GM20000 (cell line): ENCODE results near the gene SEMA4D.

Source experiments
- DNase-seq: peaks from one replicate; pipeline ENCODE4 v3.0.0; 2012; ENCODE audit warnings: low spot score
- TF ChIP-seq, protein P1 (sequence below): IDR thresholded peaks from 2 replicates; pipeline ENCODE4 v1.5.1; 2012; ENCODE audit warnings: mild to moderate bottlenecking, control low read depth; ENCODE audit errors: extremely low read depth, missing control alignments

Gene SEMA4D, protein sequence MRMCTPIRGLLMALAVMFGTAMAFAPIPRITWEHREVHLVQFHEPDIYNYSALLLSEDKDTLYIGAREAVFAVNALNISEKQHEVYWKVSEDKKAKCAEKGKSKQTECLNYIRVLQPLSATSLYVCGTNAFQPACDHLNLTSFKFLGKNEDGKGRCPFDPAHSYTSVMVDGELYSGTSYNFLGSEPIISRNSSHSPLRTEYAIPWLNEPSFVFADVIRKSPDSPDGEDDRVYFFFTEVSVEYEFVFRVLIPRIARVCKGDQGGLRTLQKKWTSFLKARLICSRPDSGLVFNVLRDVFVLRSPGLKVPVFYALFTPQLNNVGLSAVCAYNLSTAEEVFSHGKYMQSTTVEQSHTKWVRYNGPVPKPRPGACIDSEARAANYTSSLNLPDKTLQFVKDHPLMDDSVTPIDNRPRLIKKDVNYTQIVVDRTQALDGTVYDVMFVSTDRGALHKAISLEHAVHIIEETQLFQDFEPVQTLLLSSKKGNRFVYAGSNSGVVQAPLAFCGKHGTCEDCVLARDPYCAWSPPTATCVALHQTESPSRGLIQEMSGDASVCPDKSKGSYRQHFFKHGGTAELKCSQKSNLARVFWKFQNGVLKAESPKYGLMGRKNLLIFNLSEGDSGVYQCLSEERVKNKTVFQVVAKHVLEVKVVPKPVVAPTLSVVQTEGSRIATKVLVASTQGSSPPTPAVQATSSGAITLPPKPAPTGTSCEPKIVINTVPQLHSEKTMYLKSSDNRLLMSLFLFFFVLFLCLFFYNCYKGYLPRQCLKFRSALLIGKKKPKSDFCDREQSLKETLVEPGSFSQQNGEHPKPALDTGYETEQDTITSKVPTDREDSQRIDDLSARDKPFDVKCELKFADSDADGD

DNA sequence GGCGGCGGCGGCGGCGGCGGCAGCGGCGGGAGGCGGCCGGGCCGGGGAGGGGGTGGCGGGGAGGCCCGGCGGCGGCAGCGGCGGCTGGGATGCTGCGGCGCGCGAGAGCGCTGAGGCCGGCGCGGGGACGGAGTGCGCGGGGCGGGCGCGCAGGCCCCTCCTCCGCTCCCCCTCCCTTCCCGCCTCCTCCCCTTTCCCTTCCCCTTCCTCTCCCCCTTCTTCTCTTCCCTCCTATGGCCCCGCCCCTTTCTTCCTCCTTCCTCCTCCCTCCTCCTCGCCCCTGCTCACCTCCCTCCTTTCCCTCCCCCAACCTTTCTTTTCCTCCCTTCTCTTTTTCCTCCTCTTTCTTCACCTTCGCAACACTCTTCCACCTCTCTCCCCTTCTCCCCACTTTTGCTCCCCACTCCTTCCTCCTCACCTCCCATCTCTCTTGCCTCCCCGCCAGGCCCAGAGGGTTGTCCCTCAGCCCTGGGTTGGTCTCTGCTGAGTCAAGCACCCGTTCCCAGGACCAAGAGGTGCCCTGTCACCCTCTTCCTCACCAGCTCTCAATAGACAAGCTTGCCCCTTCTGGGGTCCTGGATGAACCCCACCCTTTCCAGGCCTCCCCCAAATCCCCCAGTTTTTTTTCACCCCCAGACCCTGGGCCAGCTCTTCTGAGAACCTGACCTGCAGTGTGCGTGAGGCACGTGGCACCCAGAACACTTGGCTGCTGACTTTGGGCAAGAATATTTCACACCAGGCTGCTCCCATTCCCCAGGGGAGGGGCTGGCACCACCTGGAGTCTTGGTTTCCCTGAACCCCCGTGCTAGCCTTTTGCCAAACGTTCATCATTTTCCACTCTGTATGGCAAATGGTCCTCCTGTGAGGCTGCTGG is at the start of gene SEMA4D:
SEMA4D (minus strand) TSS at position 136 of the 874 bp plus-strand sequence. CDS start 92,657 bp downstream, outside the sequence.
- peak; percentile 90 for DNase-seq
- TF ChIP-seq, protein P1, sequence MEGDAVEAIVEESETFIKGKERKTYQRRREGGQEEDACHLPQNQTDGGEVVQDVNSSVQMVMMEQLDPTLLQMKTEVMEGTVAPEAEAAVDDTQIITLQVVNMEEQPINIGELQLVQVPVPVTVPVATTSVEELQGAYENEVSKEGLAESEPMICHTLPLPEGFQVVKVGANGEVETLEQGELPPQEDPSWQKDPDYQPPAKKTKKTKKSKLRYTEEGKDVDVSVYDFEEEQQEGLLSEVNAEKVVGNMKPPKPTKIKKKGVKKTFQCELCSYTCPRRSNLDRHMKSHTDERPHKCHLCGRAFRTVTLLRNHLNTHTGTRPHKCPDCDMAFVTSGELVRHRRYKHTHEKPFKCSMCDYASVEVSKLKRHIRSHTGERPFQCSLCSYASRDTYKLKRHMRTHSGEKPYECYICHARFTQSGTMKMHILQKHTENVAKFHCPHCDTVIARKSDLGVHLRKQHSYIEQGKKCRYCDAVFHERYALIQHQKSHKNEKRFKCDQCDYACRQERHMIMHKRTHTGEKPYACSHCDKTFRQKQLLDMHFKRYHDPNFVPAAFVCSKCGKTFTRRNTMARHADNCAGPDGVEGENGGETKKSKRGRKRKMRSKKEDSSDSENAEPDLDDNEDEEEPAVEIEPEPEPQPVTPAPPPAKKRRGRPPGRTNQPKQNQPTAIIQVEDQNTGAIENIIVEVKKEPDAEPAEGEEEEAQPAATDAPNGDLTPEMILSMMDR = no peak

DNA sequence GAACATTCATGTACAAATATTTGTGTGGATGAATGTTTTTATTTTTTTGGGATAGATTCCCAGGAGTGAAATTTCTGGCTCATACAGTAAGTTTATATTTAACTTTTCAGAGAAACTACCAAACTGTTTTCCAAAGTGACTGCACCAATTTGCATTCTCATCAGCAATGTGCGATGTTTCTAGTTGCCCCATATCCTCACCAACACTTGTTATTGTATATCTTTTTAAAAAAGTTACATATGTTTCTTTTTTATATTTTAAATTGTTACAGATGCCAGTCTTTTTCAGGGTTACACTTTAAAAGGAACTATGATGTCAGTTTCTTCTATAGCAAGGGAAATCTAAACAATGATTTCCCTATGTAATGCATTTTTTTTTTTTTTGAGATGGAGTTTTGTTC is 49.1 kb upstream of the SEMA4D start:
- TF ChIP-seq, protein P1 = no peak
- DNase-seq = no peak

DNA sequence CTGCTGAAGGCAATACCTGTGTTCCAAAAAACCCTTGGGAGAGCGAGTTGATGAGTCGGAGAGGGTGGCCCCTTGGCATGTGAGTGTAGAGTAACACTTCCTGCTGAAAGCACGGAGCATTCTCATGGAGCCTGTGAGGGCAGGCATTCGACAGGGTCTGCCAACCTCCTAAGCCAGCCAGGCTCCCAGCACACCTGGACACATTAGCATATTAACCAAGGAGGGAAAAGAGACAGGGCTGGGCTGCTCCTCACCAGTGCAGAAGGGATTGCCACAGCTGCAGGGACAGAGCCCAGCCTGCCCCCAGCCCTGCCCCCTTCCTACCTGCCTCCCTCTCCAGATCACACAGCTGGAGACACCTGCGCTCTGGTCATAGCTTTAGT is 46.4 kb upstream of the SEMA4D start:
- TF ChIP-seq, protein P1 = no peak
- no peak for DNase-seq

DNA sequence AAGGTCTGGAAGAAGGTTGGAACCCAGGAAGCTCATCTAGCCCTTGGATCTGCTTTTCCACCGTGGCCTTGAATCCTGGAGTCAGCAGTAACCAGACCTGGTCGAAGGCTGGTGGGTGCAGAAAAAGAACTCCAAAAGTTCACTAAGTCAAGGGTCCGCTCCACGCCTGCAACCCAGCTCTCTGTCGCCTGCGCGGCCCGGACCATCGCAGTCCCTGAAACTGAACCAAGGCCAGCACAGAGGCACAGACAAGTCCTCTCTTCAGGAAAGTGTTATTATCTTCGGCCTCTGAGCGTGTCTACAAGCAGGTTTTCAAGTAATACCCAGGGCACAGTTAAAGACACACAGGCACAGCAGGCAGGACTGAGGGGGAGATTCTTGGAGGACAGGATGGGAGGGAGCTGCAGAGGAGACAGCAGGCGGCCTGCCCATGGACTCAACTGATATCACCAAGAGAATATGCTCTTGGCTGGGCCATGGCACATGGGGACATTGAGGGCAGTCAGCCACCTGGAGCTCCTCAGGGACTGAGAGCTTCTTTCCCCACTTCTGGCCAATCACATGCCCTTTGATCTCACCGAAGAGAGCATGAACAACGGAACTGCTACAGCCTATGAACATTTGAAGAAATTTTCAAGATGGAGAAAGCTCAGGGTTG is 45.8 kb upstream of the SEMA4D start:
- DNase-seq = no peak
- TF ChIP-seq, protein P1 = no peak

DNA sequence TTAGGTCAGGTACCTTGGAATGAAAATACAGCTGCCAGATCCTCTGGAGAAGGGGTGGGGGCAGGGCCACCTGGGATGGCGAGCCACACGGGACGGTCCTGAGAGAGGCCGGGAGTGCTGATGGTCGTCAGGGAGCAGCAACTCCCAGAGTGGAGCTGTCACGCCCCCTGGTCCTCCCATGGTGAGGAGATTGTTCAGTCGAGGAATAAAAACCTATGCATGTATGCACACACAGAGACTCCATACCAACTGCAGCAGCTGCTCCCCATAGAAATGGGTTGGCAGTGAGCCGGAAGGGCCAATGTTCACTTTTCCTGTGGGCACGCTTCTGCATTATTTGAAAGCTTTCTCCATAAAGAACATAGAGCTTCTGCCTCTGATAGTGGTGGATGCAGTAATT is 45.2 kb upstream of the SEMA4D start:
- TF ChIP-seq, protein P1 = no peak
- no peak for DNase-seq

DNA sequence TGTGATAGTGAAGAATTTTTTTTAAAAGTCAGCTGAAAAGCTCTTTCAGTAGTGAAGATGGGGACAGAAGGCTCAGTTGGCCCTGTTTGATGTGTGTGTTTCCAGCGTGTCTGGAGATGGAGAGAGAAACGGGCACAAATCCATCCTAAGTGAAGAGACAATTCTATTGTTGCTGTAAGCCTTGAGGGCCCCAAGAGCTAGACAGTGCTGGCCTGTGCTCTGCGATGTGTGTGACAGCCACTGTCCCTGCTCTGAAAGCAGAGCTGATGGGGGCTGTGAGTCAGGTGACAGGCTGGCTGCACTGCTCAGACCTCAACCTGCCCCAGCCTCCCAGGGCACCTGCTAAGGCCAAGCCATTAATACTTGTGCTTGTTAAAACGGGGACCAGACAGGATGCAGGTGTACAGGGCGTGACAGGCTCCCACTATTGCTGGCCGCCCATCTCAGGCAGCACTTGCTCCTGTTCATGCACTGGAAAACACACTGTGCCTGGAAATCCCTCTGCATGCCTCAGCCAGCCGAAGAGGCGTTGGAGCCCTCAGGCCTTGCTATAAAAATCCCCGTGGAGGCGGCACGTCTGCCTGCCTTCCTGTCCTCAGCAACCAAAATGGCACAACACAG is 44.6 kb upstream of the SEMA4D start:
- DNase-seq = no peak
- TF ChIP-seq, protein P1 = no peak
